GM12878 (cell line): ENCODE results near the gene RYK. TPM values are rescaled to one million over a fixed set of nuclear protein-coding genes. Genes with fewer than 3 reads are reported as not detected.

ENCODE experiments used
- ATAC-seq: fragments of 200-7000 bp; cut with Tn5 transposase; 3 replicates; pipeline ENCODE4 v1.9.1; 2020; ENCODE audit warnings: mild to moderate bottlenecking, moderate library complexity
- BruUV-seq: library from RNA; stranded (reverse); fragments of 400-500 nt; replicated peaks from 2 replicates; lab custom pipeline; 2021; lab: Mats Ljungman, UMichigan
- CTCF ChIA-PET: fragments of 300-600 bp; sonication (Branson Sonifier 250); formaldehyde crosslinking; extraction: SDS; loops from one replicate; lab custom pipeline; 2021; ENCODE audit warnings: inconsistent platforms; lab: Yijun Ruan, JAX
- POLR2A ChIA-PET: fragments of 350-600 bp; formaldehyde crosslinking; extraction: SDS; loops from one replicate; lab custom pipeline; 2021; ENCODE audit warnings: inconsistent platforms; lab: Charles Lee
- RAD21 ChIA-PET: fragments of 300-600 bp; sonication (Branson Sonifier 250); formaldehyde crosslinking; loops from one replicate; lab custom pipeline; 2023; ENCODE audit warnings: antibody characterized with exemption; ENCODE audit not compliant: unreplicated experiment; lab: Charles Lee
- SMC1A ChIA-PET: fragments of 300-600 bp; sonication (Branson Sonifier 250); formaldehyde crosslinking; loops from one replicate; lab custom pipeline; 2023; ENCODE audit not compliant: unreplicated experiment, uncharacterized antibody; lab: Charles Lee
- DNase-seq: peaks from one replicate; pipeline ENCODE4 v3.0.0-alpha.2; 2011; ENCODE audit warnings: low read depth, low spot score
- FAIRE-seq: peaks from 3 replicates; lab custom pipeline; 2011; peaks lifted over from hg19 to GRCh38; lab: Jason Lieb, UNC
- H2AFZ ChIP-seq: 2 replicates; pipeline ENCODE4 v1.6.0; 2011; ENCODE audit warnings: low read depth, low read length, control low read depth; ENCODE audit not compliant: control insufficient read depth
- H3K27ac ChIP-seq: 2 replicates; pipeline ENCODE4 v1.5.1; 2011; ENCODE audit warnings: control low read depth; ENCODE audit not compliant: control insufficient read depth, insufficient read depth
- H3K27me3 ChIP-seq, 2 experiments: replicated peaks in 1 of 2; 2 replicates each; pipeline versions ENCODE4 v1.6.0 to v1.6.1; 2011; ENCODE audit warnings: low read length in 1 of 2; ENCODE audit not compliant: control insufficient read depth in 2 of 2, insufficient read depth in 2 of 2
- H3K36me3 ChIP-seq, 2 experiments: 2 replicates each; pipeline ENCODE4 v1.5.1; 2011; ENCODE audit warnings: low read length in 1 of 2; ENCODE audit not compliant: control insufficient read depth in 2 of 2, insufficient read depth in 2 of 2
- H3K4me1 ChIP-seq: 2 replicates; pipeline ENCODE4 v1.6.1; 2011; ENCODE audit warnings: mild to moderate bottlenecking, low read length, moderate library complexity, mixed read lengths; ENCODE audit not compliant: control insufficient read depth, insufficient read depth
- H3K4me2 ChIP-seq: 2 replicates; pipeline ENCODE4 v1.6.0; 2011; ENCODE audit warnings: control low read depth; ENCODE audit not compliant: control insufficient read depth, insufficient read depth
- H3K4me3 ChIP-seq: fragments of 200-600 bp; sonication (generic); 2 replicates; pipeline ENCODE4 v1.5.1; 2016
- H3K79me2 ChIP-seq: 2 replicates; pipeline ENCODE4 v1.6.0; 2011; ENCODE audit warnings: low read length; ENCODE audit not compliant: control insufficient read depth, insufficient read depth
- H3K9ac ChIP-seq: 2 replicates; pipeline ENCODE4 v1.8.0; 2011; ENCODE audit warnings: low read length, control low read depth, mixed read lengths; ENCODE audit not compliant: control insufficient read depth, insufficient read depth
- H3K9me3 ChIP-seq: replicated peaks from 3 replicates; pipeline ENCODE4 v1.5.1; 2011; ENCODE audit warnings: mild to moderate bottlenecking, low read length; ENCODE audit not compliant: control insufficient read depth, insufficient read depth
- H4K20me1 ChIP-seq: 2 replicates; pipeline ENCODE4 v1.6.0; 2011; ENCODE audit not compliant: control insufficient read depth, insufficient read depth
- BCLAF1 ChIP-seq: fragments of 450-650 bp; IDR thresholded peaks from 2 replicates; pipeline ENCODE4 v1.6.1; 2017; ENCODE audit warnings: antibody characterized with exemption, mild to moderate bottlenecking, moderate library complexity
- CTCF ChIP-seq, 3 experiments: IDR thresholded peaks in 2 of 3; conservative IDR thresholded peaks in 1 of 3; 2 replicates each; pipeline ENCODE4 v1.5.1; 2011; ENCODE audit warnings: low read depth in 3 of 3, low read length in 3 of 3, mild to moderate bottlenecking in 3 of 3, control low read depth in 2 of 3, moderate library complexity in 2 of 3, inconsistent platforms in 1 of 3, mixed read lengths in 1 of 3; ENCODE audit not compliant: control insufficient read depth in 2 of 3, insufficient read depth in 1 of 3; ENCODE audit errors: extremely low read depth in 1 of 3
- ELK1 ChIP-seq: IDR thresholded peaks from 2 replicates; pipeline ENCODE4 v1.6.1; 2012; ENCODE audit warnings: low read depth, low read length, improper control_type of control experiment
- NFYA ChIP-seq: IDR thresholded peaks from 2 replicates; pipeline ENCODE4 v1.6.1; 2011; ENCODE audit warnings: low read depth, mild to moderate bottlenecking, low read length, improper control_type of control experiment, borderline replicate concordance
- RAD21 ChIP-seq: IDR thresholded peaks from 2 replicates; pipeline ENCODE4 v1.6.1; 2011; ENCODE audit warnings: mild to moderate bottlenecking, low read depth, low read length, moderate library complexity; ENCODE audit not compliant: insufficient read depth
- WGBS: methylation state at CpG from one replicate; pipeline ENCODE4 v1.1.6; 2016; ENCODE audit warnings: low lambda C conversion rate; ENCODE audit not compliant: insufficient replicate concordance, insufficient coverage; ENCODE audit errors: missing lambda C conversion rate; 5-methylcytosine and 5-hydroxymethylcytosine counted together
- in situ Hi-C: fragments of 300-500 bp; cut with MboI; formaldehyde crosslinking; loops from 9 replicates; pipeline ENCODE4 v1.14.3; 2018; ENCODE audit warnings: mixed read lengths
- intact Hi-C: fragments of 100-400 bp; cut with micrococcal nuclease; formaldehyde crosslinking; loops from one replicate; pipeline ENCODE4 v1.14.2; 2022; ENCODE audit not compliant: unreplicated experiment
- polyA plus RNA-seq, 11 experiments: library from polyadenylated mRNA; depleted of rRNA in 4 of 11; unstranded in 6 of 11; stranded (reverse) in 5 of 11; fragments of >200 nt; fragmentation: Nextera tagmentation in 4 of 11; fragmentation: Illumina TruSeq in 1 of 11; extraction: Ambion mirVana in 4 of 11; extraction: Trizol in 1 of 11; gene quantifications; 1 replicate in 1 of 11; 2 replicates in 10 of 11; pipeline versions ENCODE4 v1.2.1 to v1.2.3, GENCODE V29; 2011 to 2016; ENCODE audit warnings: inconsistent platforms in 2 of 11, missing spikeins in 2 of 11, low read depth in 1 of 11
- total RNA-seq, 4 experiments: library from RNA; depleted of rRNA in 3 of 4; stranded (reverse); fragments of >200 nt in 3 of 4; fragmentation: Illumina TruSeq in 1 of 4; extraction: Trizol in 1 of 4; gene quantifications; 2 replicates each; pipeline versions ENCODE4 v1.2.1 to v1.2.3, GENCODE V29; 2013 to 2021

RYK gene
- total and polyA plus RNA-seq, 10 of the 15 experiments (the other 5 are each of a cell fraction or from before 2014, with no cell fraction given) = 2.0 to 25.1 (median 11.1) TPM

- no peaks in the 10 kb centered on the region for H4K20me1 ChIP-seq
- TF ChIP-seq RAD21 (0 out of 2 replicates have a peak, but pooled peaks have one; percentile 38), BCLAF1 (no peak), NFYA (no peak), CTCF (IDR thresholded peaks at IDR 0.05 in 2 of 3, conservative IDR thresholded peaks at IDR 0.05 in 1 of 3; ENCODE audit: control insufficient read depth in 2 of 3, extremely low read depth in 1 of 3, insufficient read depth in 1 of 3, low read depth in 3 of 3, low read length in 3 of 3) (peak in 1 of 3 experiments; percentile 20; a peak in 1 of 6 replicates), ELK1 (no peak)
- TF ChIP-seq, all 136 proteins: peak for 2
- POLR2A ChIA-PET = no interaction called here
- ATAC-seq = peak; percentile 37; the same call in 2 of the 3 replicates
- no peak overlapping the region for H3K27ac ChIP-seq
- no peaks in the 10 kb centered on the region for H3K79me2 ChIP-seq
- SMC1A ChIA-PET = interaction anchor here (0.7 to 1.3 kb wide), 2 partner anchors 68 to 87 kb away, joined by 3 to 4 read pairs; no protein-coding TSS in a partner anchor
- H3K4me1 ChIP-seq = peaks cover 7% of the 10 kb centered on the region
- in situ Hi-C loops = no loop called here
- CTCF ChIA-PET = interaction anchor here (1.4 kb wide), 1 partner anchor 87 kb away, joined by 8 read pairs; no protein-coding TSS in a partner anchor
- intact Hi-C loops = no loop called here
- H3K9ac ChIP-seq = no peak overlapping the region
- H2AFZ ChIP-seq = no peak overlapping the region
- no peak for DNase-seq
- 70% methylated on average over 4 of the region's 4 CpGs for WGBS
- BruUV-seq = no TSS peak
- H3K36me3 ChIP-seq = no peaks in the 10 kb centered on the region
- RAD21 ChIA-PET = no interaction called here
- H3K9me3 ChIP-seq = peaks cover 7% of the 10 kb centered on the region; the same call in 2 of the 3 replicates
- no peak overlapping the region for H3K4me3 ChIP-seq
- peaks cover 1 to 8% of the 10 kb centered on the region in 2 experiments; a peak in 2 of 4 replicates for H3K27me3 ChIP-seq
- FAIRE-seq = no peak
- no peak overlapping the region for H3K4me2 ChIP-seq
These were observed 48.7 kb upstream of the RYK start for GRCh38 chr3:134299185-134299887.
